GM23248 (cell line): ENCODE results near the gene CDRT4. TPM values are rescaled to one million over a fixed set of nuclear protein-coding genes. Genes with fewer than 3 reads are reported as not detected.
A peak's percentile ranks its signal among the peaks of the same experiment; 100 is the strongest.

Source experiments
- DNase-seq: peaks from one replicate; pipeline ENCODE4 v3.0.0-alpha.2; 2015
- H2AFZ ChIP-seq: fragments of 200-600 bp; sonication (generic); 2 replicates; pipeline ENCODE4 v1.6.1; 2016; ENCODE audit warnings: antibody characterized with exemption
- H3F3A ChIP-seq: fragments of 200-600 bp; sonication (generic); 2 replicates; pipeline ENCODE4 v1.6.1; 2016; ENCODE audit warnings: mild to moderate bottlenecking, antibody characterized with exemption, mixed run types; ENCODE audit not compliant: insufficient read depth
- H3K27ac ChIP-seq: fragments of 200-600 bp; sonication (generic); 2 replicates; pipeline ENCODE4 v1.5.1; 2016; ENCODE audit warnings: mild to moderate bottlenecking
- H3K27me3 ChIP-seq: fragments of 200-600 bp; sonication (generic); replicated peaks from 2 replicates; pipeline ENCODE4 v1.6.1; 2016; ENCODE audit warnings: mild to moderate bottlenecking; ENCODE audit not compliant: insufficient read depth
- H3K36me3 ChIP-seq: fragments of 200-600 bp; sonication (generic); 2 replicates; pipeline ENCODE4 v1.6.1; 2016; ENCODE audit warnings: low read depth, mild to moderate bottlenecking
- H3K4me1 ChIP-seq: fragments of 200-600 bp; sonication (generic); 2 replicates; pipeline ENCODE4 v1.6.1; 2016; ENCODE audit warnings: mild to moderate bottlenecking; ENCODE audit not compliant: insufficient read depth
- H3K4me2 ChIP-seq: fragments of 200-600 bp; sonication (generic); one replicate; pipeline ENCODE4 v1.6.1; 2016; ENCODE audit warnings: mild to moderate bottlenecking; ENCODE audit not compliant: unreplicated experiment
- H3K4me3 ChIP-seq: fragments of 200-600 bp; sonication (generic); 2 replicates; pipeline ENCODE4 v1.5.1; 2016; ENCODE audit warnings: mild to moderate bottlenecking
- H3K79me2 ChIP-seq: fragments of 200-600 bp; sonication (generic); 2 replicates; pipeline ENCODE4 v1.6.1; 2016; ENCODE audit warnings: mild to moderate bottlenecking; ENCODE audit not compliant: insufficient read depth
- H3K9ac ChIP-seq: fragments of 200-600 bp; sonication (generic); 2 replicates; pipeline ENCODE4 v1.6.1; 2016; ENCODE audit warnings: mild to moderate bottlenecking
- H3K9me2 ChIP-seq: fragments of 200-600 bp; sonication (generic); 2 replicates; pipeline ENCODE4 v1.6.1; 2016; ENCODE audit warnings: mixed run types, mild to moderate bottlenecking, moderate library complexity; ENCODE audit not compliant: insufficient read depth
- H3K9me3 ChIP-seq: fragments of 200-600 bp; sonication (generic); one replicate; pipeline ENCODE4 v1.6.1; 2017; ENCODE audit warnings: low read depth
- H4K20me1 ChIP-seq: fragments of 200-600 bp; sonication (generic); 2 replicates; pipeline ENCODE4 v1.6.0; 2016; ENCODE audit not compliant: insufficient read depth
- EZH2 ChIP-seq: fragments of 200-600 bp; sonication (generic); IDR thresholded peaks from 2 replicates; pipeline ENCODE4 v1.6.1; 2018; ENCODE audit warnings: antibody characterized with exemption, mild to moderate bottlenecking; ENCODE audit not compliant: insufficient read depth, poor library complexity, severe bottlenecking
- EZH2phosphoT487 ChIP-seq: fragments of 200-600 bp; sonication (generic); IDR thresholded peaks from 2 replicates; pipeline ENCODE4 v1.6.1; 2018; ENCODE audit warnings: antibody characterized with exemption, moderate library complexity, mild to moderate bottlenecking, low read depth; ENCODE audit not compliant: insufficient read depth
- WGBS, 2 experiments: methylation state at CpG; one replicate each; pipeline ENCODE4 v1.1.6; 2015 to 2017; ENCODE audit warnings: low lambda C conversion rate in 2 of 2, low coverage in 1 of 2; ENCODE audit errors: missing lambda C conversion rate in 2 of 2; 5-methylcytosine and 5-hydroxymethylcytosine counted together
- in situ Hi-C: fragments of 300-500 bp; cut with MboI; formaldehyde crosslinking; loops from 2 replicates; pipeline ENCODE4 v1.15.0; 2020
- polyA plus RNA-seq: library from polyadenylated mRNA; unstranded; fragments of >200 nt; fragmentation: Nextera tagmentation; extraction: Ambion mirVana; gene quantifications from 2 replicates; pipeline ENCODE4 v1.2.1, GENCODE V29; 2016
- total RNA-seq: library from RNA; depleted of rRNA; stranded (reverse); fragments of >200 nt; shearing (Covaris generic); gene quantifications from 2 replicates; pipeline ENCODE4 v1.2.3, GENCODE V29; 2014; rRNA removed

The CDRT4 gene
- total RNA-seq (3.8 and 23.3 TPM in 2 replicates), polyA plus RNA-seq (3.0 and 4.1 TPM in 2 replicates)

GRCh38 chr17:15467592-15467991 is at the start of gene CDRT4:
TSS of gene CDRT4 (minus strand) at chr17:15467621. CDS start at chr17:15440238, 27,383 bp downstream.
- DNase-seq = no peak

GRCh38 chr17:15516150-15516549 is 48.7 kb upstream of the CDRT4 start:
- peaks cover 9% of the 10 kb centered on the region; the same call in 1 of the 2 replicates for H3K36me3 ChIP-seq
- H3K27me3 ChIP-seq = no peaks in the 10 kb centered on the region
- H3K9ac ChIP-seq = no peak overlapping the region
- no peaks in the 10 kb centered on the region for H3K79me2 ChIP-seq
- no peak overlapping the region for H3K4me3 ChIP-seq
- H3K9me3 ChIP-seq = no peaks in the 10 kb centered on the region
- in situ Hi-C loops = loop anchor here (5.0 to 25.0 kb wide), 2 partner anchors 269 to 579 kb away; no protein-coding TSS in a partner anchor
- no peak overlapping the region for H3K27ac ChIP-seq
- H4K20me1 ChIP-seq = no peaks in the 10 kb centered on the region
- no peak for TF ChIP-seq EZH2phosphoT487
- no peak for TF ChIP-seq EZH2
- peaks cover 25% of the 10 kb centered on the region for H3K4me1 ChIP-seq
- 73 to 77% methylated on average over 8 of the region's 8 CpGs for WGBS, 2 experiments
- peaks cover 11% of the 10 kb centered on the region; the same call in 1 of the 2 replicates for H3F3A ChIP-seq
- no peak overlapping the region for H2AFZ ChIP-seq
- H3K4me2 ChIP-seq = no peak overlapping the region
- DNase-seq = peak; percentile 56
- H3K9me2 ChIP-seq = no peaks in the 10 kb centered on the region

More at GRCh38 chr17:15467592-15467991, at the start of gene CDRT4:
- Histone ChIP-seq H3K9me2 (no peaks in the 10 kb centered on the region), H3K4me1 (peaks cover 15% of the 10 kb centered on the region), H3K4me2 (no peak within 1 kb of the TSS), H2AFZ (no peak within 1 kb of the TSS), H3K4me3 (no peak within 1 kb of the TSS), H3K79me2 (no peaks in the 10 kb centered on the region), H3K9ac (no peak within 1 kb of the TSS), H3K36me3 (no peaks in the 10 kb centered on the region), H4K20me1 (no peaks in the 10 kb centered on the region), H3K27me3 (no peaks in the 10 kb centered on the region), H3F3A (peaks cover 13% of the 10 kb centered on the region), H3K9me3 (no peaks in the 10 kb centered on the region), H3K27ac (no peak within 1 kb of the TSS)
- WGBS, 2 experiments = 93 to 100% methylated on average over 3 of the region's 3 CpGs
- TF ChIP-seq EZH2phosphoT487 (no peak), EZH2 (no peak)
- in situ Hi-C loops = no loop called here

- H3K4me2 ChIP-seq = no peak overlapping the region
These were observed 47.0 kb upstream of the CDRT4 start for GRCh38 chr17:15514469-15514868.

GRCh38 chr17:15513856-15514459 is 46.5 kb upstream of the CDRT4 start:
- in situ Hi-C loops = loop anchor here (25.0 kb wide), 1 partner anchor 577 kb away; no protein-coding TSS in a partner anchor
- no peaks in the 10 kb centered on the region for H3K9me2 ChIP-seq
- H3K27me3 ChIP-seq = no peaks in the 10 kb centered on the region
- H3K79me2 ChIP-seq = no peaks in the 10 kb centered on the region
- H3K4me2 ChIP-seq = no peak overlapping the region
- WGBS, 2 experiments = 73 to 75% methylated on average over 9 of the region's 9 CpGs
- H2AFZ ChIP-seq = peak overlapping the region; percentile 55
- H3K9me3 ChIP-seq = no peaks in the 10 kb centered on the region
- H4K20me1 ChIP-seq = no peaks in the 10 kb centered on the region
- peaks cover 38% of the 10 kb centered on the region for H3K4me1 ChIP-seq
- H3K4me3 ChIP-seq = no peak overlapping the region
- peaks cover 9% of the 10 kb centered on the region; the same call in 1 of the 2 replicates for H3K36me3 ChIP-seq
- TF ChIP-seq EZH2 = no peak
- TF ChIP-seq EZH2phosphoT487 = no peak
- peak overlapping the region; percentile 42; the same call in 1 of the 2 replicates for H3K9ac ChIP-seq
- no peak for DNase-seq
- peak overlapping the region; percentile 58; the same call in 1 of the 2 replicates for H3K27ac ChIP-seq
- peaks cover 23% of the 10 kb centered on the region for H3F3A ChIP-seq

More at GRCh38 chr17:15514469-15514868, 47.0 kb upstream of the CDRT4 start:
- no peaks in the 10 kb centered on the region for H3K9me3 ChIP-seq
- H3K4me1 ChIP-seq = peaks cover 38% of the 10 kb centered on the region
- no peaks in the 10 kb centered on the region for H3K27me3 ChIP-seq
- no peaks in the 10 kb centered on the region for H4K20me1 ChIP-seq
- no peaks in the 10 kb centered on the region for H3K9me2 ChIP-seq
- TF ChIP-seq EZH2phosphoT487 (no peak), EZH2 (no peak)
- H3F3A ChIP-seq = peaks cover 21% of the 10 kb centered on the region
- H3K79me2 ChIP-seq = no peaks in the 10 kb centered on the region
- 80 to 86% methylated on average over 2 of the region's 2 CpGs for WGBS, 2 experiments
- H3K36me3 ChIP-seq = peaks cover 9% of the 10 kb centered on the region; the same call in 1 of the 2 replicates
- H2AFZ ChIP-seq = no peak overlapping the region
- no peak overlapping the region for H3K4me3 ChIP-seq
- in situ Hi-C loops = loop anchor here (25.0 kb wide), 1 partner anchor 577 kb away; no protein-coding TSS in a partner anchor
- DNase-seq = no peak
- H3K9ac ChIP-seq = no peak overlapping the region
- H3K27ac ChIP-seq = no peak overlapping the region
